ENCODE results near the gene B4GALT6.
"Not testable (repeated sequence)": the region's sequence is repeated elsewhere in the genome, so short reads cannot be mapped to it uniquely, and the experiment has no call there.

The B4GALT6 gene

GRCh38 chr18:31684279-31685096, at the start of gene B4GALT6:
TSS of gene B4GALT6 (minus strand) at chr18:31684581. CDS start at chr18:31684426, 155 bp downstream.
- FAIRE-seq, result no peak
- DNase-seq (ENCODE audit: insufficient read length, low spot score), result peak; percentile 58

DNA sequence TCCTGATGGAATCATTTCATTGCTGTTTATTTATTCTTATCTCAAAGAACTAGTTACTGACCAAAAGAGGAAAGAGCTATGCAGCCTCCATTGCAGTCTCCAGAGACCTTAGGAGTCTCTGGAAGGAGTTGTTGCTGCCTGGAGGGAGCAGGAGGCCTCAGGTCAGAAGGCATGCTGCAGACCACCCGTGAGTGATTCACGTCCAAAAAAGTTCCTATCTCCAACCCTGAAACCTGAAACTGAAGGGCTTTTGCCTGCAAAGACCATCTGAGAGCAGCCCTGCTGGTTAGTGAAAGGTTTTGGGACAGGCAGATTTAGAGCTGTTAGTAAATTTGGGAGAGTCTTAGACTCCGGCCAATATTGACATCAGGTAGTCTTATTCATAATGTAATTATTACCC, 47.2 kb upstream of the B4GALT6 start:
- DNase-seq (ENCODE audit: insufficient read length, low spot score), result no peak
- FAIRE-seq, result no peak

- not testable (repeated sequence) for FAIRE-seq; DNase-seq (ENCODE audit: insufficient read length, low spot score)
These were observed 44.8 kb upstream of the B4GALT6 start for GRCh38 chr18:31729196-31729595.

DNA sequence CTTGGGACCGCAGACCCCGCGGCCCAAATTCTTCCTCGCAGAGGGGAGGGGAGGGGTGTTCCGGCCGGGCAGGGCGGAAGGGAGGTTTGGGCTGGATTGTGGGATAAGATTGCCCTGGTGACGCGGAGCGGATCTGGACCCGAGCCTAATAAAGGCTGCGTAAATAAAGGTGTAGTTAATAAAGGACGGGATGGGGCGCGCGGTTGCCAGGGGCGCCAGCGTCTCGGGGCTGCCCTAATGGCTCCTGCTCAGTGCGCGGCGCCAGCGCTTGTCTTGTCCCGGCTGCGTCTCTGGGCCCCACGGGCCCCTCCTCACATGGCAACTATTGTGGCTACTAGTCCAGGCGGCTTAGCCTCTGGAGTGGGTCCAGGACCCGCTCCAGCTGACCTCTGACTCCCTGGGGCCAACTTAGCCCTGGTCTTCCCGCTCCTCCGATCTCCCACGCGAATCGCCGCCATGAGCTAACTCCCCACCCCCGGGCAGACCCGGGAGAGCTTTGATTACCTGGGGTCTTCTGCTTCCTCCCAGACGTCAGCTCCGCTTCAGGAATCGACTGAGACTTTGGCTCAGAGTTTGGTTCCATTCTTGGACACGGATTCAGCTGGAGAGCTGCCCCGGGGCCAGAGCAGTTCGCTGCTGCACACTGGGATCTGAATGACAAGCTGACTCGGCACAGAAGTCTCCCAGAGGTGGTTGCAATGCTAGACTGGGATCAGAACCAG, 39.8 kb upstream of the B4GALT6 start:
- DNase-seq (ENCODE audit: insufficient read length, low spot score), result no peak

DNA sequence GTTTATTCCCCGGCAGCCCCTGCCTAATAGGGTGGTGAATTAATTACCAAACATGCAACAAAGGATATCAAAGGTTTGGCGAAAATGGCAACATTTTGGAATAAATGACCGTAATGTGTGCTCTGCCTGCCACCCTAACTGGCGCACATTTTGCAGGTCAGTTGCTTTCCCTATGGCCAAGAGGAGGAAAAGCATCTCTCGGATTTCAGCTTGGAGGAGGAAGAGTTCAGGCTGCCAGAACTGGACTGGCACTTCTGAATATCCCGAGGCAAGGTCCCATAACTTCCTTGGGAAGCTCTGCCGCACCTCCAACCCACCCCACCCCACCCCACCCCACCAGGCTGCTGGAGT, 39.2 kb upstream of the B4GALT6 start:
- FAIRE-seq, result no peak
- no peak for DNase-seq (ENCODE audit: insufficient read length, low spot score)

More for the DNA sequence above, 39.8 kb upstream of the B4GALT6 start:
- FAIRE-seq, result no peak

GRCh38 chr18:31722369-31722957, 38.1 kb upstream of the B4GALT6 start:
- FAIRE-seq, result peak; percentile 98

DNA sequence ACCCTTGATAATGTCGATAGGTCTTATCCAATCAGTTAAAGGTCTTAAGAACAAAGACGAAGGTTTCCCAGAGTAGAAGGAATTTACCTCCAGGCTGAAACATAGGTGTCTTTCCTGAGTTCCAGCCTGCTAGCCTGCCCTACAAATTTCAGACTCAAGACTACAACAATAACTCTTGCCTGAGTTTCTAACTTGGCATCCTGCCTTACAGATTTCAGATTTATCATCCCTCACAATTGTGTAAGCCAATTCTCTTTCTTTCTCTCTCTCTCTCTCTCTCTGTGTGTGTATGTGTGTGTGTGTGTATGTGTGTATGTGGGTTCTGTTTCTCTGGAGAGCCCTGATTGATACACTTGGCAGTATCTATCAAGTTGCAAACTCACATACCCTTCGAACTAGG, 37.2 kb upstream of the B4GALT6 start:
- FAIRE-seq (no peak), DNase-seq (ENCODE audit: insufficient read length, low spot score) (no peak)

More at GRCh38 chr18:31722369-31722957, 38.1 kb upstream of the B4GALT6 start:
- peak; percentile 66 for DNase-seq (ENCODE audit: insufficient read length, low spot score)

DNA sequence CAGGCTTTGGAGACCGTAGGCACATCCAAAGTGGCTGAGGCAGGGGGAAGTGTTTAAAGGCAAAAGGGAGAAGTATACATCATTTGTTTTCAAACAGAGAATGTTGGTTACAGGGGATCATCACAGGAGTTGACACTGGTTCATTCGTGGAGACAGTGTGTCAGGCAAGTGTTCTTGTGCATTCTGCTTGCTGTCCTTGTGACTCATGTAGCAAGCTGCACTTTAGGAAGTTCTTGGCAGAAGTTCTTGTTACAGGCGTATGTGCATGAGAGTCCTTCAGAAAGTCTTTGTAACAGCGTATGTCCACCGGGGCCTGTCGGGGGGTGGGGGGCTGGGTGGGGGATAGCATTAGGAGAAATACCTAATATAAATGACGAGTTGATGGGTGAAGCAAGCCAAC, 36.5 kb upstream of the B4GALT6 start:
- FAIRE-seq, result no peak
- DNase-seq (ENCODE audit: insufficient read length, low spot score), result no peak

DNA sequence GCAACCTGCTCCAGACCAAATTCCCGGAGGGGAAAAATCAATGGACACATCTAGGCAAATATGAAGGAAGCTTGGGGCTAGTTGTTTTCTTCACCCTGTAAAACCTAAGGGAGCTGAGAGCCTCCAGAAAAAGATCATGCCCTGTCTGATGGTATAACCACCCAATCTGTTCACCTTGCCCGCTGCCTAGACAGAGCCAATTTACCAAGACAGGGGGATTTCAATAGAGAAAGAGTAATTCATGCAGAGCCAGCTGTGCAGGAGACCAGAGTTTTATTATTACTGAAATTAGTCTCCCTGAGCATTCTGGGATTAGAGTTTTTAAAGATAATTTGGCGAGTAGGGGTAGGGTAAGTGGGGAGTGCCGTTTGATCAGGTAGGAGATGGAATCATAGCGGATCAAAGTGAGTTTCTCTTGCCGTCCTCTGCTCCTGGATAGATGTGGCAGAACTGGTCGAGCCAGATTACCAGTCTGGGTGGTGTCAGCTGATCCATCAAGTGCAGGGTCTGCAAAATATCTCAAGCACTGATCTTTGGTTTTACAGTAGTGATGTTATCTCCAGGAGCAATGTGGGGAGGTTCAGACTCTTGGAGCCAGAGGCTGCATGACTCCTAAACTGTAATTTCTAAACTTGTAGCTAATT, 35.1 kb upstream of the B4GALT6 start:
- FAIRE-seq (no peak), DNase-seq (ENCODE audit: insufficient read length, low spot score) (no peak)

- FAIRE-seq (no peak), DNase-seq (ENCODE audit: insufficient read length, low spot score) (no peak)
These were observed 34.0 kb upstream of the B4GALT6 start for GRCh38 chr18:31718386-31718785.

GRCh38 chr18:31716362-31716761, 32.0 kb upstream of the B4GALT6 start:
- FAIRE-seq, result no peak
- DNase-seq (ENCODE audit: insufficient read length, low spot score), result no peak

- peak; percentile 66 for FAIRE-seq
These were observed 27.2 kb upstream of the B4GALT6 start for GRCh38 chr18:31711365-31712172.

DNA sequence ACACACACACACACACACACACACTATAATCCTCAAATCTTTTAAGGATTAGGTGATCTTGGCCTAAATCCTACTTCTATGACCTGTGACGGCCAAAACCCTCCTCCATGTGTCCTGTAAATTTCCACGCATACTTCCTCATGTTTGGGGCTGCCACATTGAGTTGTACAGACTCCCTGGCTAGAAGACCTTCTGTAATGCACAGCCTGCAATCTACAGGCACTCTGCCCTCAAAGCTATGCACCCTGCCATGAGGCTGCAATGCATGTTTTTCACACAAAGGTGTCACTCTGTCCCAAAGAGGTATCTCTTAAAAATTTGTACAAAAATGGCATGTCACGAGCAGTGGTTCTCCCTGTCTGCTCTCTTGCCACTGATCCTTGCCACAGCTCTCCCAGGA, 26.4 kb upstream of the B4GALT6 start:
- DNase-seq (ENCODE audit: insufficient read length, low spot score) (no peak), FAIRE-seq (no peak)

More at GRCh38 chr18:31711365-31712172, 27.2 kb upstream of the B4GALT6 start:
- DNase-seq (ENCODE audit: insufficient read length, low spot score), result no peak

DNA sequence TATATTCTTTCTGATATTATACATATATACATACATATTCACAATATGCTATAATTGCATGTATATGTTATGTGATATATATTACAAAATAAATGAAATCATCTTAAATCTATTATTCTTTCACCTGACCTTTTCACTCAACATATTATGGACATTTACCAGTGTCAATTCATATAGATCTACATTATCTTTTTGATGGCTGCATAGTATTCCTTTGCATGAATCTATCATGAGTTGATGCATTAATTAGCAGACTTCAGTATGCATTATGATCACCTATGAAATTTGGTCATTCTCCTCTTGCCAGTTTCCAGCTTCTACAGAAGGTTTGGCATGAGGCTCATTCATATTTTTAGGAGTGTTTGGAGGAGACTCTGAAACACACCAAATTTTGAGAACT, 23.4 kb upstream of the B4GALT6 start:
- DNase-seq (ENCODE audit: insufficient read length, low spot score), result no peak
- no peak for FAIRE-seq

- FAIRE-seq (no peak), DNase-seq (ENCODE audit: insufficient read length, low spot score) (no peak)
These were observed 18.1 kb upstream of the B4GALT6 start for GRCh38 chr18:31702449-31702848.

GRCh38 chr18:31701744-31702143, 17.4 kb upstream of the B4GALT6 start:
- DNase-seq (ENCODE audit: insufficient read length, low spot score) (no peak), FAIRE-seq (no peak)

GRCh38 chr18:31700990-31701389, 16.6 kb upstream of the B4GALT6 start:
- FAIRE-seq, result no peak
- no peak for DNase-seq (ENCODE audit: insufficient read length, low spot score)

GRCh38 chr18:31697351-31698298, 13.2 kb upstream of the B4GALT6 start:
- FAIRE-seq, result no peak
- DNase-seq (ENCODE audit: insufficient read length, low spot score), result no peak

DNA sequence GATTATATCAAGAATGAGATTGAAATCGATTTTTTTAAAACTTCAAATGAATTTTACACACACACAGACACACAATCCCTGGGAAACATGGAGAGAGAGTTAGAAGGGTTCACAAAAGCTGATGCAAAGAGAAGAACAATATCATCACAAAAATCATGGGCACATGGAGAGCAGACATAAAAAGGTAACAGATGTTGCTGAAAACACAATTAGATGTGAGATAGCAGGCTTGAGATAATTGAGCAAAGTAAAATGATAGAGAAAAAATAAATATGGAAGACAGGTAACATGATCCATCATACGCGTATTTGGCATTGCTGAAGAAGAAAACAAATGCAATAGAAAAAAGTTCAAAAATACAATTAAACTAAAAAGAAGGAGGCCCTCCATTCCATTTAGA, 11.6 kb upstream of the B4GALT6 start:
- FAIRE-seq, result no peak
- DNase-seq (ENCODE audit: insufficient read length, low spot score), result no peak

Data from GM19239 (cell line).